Endothelial cell of umbilical vein (primary cell): Measurements from ENCODE around the gene LANCL2. TPM values are rescaled to one million over a fixed set of nuclear protein-coding genes. Genes with fewer than 3 reads are reported as not detected.

Experiments used
- BruUV-seq: library from RNA; stranded (reverse); fragments of 400-500 nt; replicated peaks from 2 replicates; lab custom pipeline; 2021; lab: Mats Ljungman, UMichigan
- CTCF ChIA-PET: fragments of 300-600, 350-600 bp; sonication (Branson Sonifier 250); formaldehyde crosslinking; loops from one replicate; lab custom pipeline; 2021; ENCODE audit warnings: antibody characterized with exemption, inconsistent platforms; lab: Charles Lee
- POLR2A ChIA-PET: fragments of 300-600, 350-600 bp; sonication (Branson Sonifier 250); formaldehyde crosslinking; loops from one replicate; lab custom pipeline; 2021; ENCODE audit warnings: antibody characterized with exemption, inconsistent platforms; lab: Charles Lee
- DNase-seq: peaks from one replicate; pipeline ENCODE4 v3.0.0-alpha.2; 2011; ENCODE audit warnings: low read depth, low spot score
- FAIRE-seq: peaks from 2 replicates; lab custom pipeline; 2011; peaks lifted over from hg19 to GRCh38; lab: Jason Lieb, UNC
- H2AFZ ChIP-seq: 2 replicates; pipeline ENCODE4 v1.6.0; 2012; ENCODE audit warnings: low read depth, low read length, control low read depth, inconsistent platforms
- H3K27ac ChIP-seq: 2 replicates; pipeline ENCODE4 v1.5.1; 2011; ENCODE audit warnings: low read depth, mild to moderate bottlenecking, control low read depth, low read length, moderate library complexity; ENCODE audit not compliant: insufficient read depth
- H3K27me3 ChIP-seq, 2 experiments: 2 replicates each; pipeline versions ENCODE4 v1.6.0 to v1.6.1; 2011; ENCODE audit warnings: low read length in 2 of 2, mixed read lengths in 1 of 2; ENCODE audit not compliant: control insufficient read depth in 2 of 2, insufficient read depth in 2 of 2
- H3K36me3 ChIP-seq, 2 experiments: 2 replicates in 1 of 2; 3 replicates in 1 of 2; pipeline ENCODE4 v1.5.1; 2011; ENCODE audit warnings: low read length in 2 of 2, mild to moderate bottlenecking in 1 of 2, moderate library complexity in 1 of 2; ENCODE audit not compliant: control insufficient read depth in 2 of 2, insufficient read depth in 2 of 2; ENCODE audit errors: extremely low read depth in 1 of 2
- H3K4me1 ChIP-seq: 3 replicates; pipeline ENCODE4 v1.5.1; 2011; ENCODE audit warnings: mild to moderate bottlenecking, low read length; ENCODE audit not compliant: control insufficient read depth, insufficient read depth; ENCODE audit errors: extremely low read depth
- H3K4me2 ChIP-seq: 2 replicates; pipeline ENCODE4 v1.6.1; 2011; ENCODE audit warnings: low read length, control low read depth, mixed read lengths; ENCODE audit not compliant: insufficient read depth
- H3K4me3 ChIP-seq, 3 experiments: fragments of 200-600 bp in 1 of 3; sonication (generic), shearing (Covaris generic) in 1 of 3; replicated peaks in 1 of 3; 2 replicates each; pipeline ENCODE4 v1.5.1; 2011 to 2016; ENCODE audit warnings: control low read depth in 3 of 3, low read length in 3 of 3, mild to moderate bottlenecking in 2 of 3, inconsistent platforms in 1 of 3, low read depth in 1 of 3, moderate library complexity in 1 of 3; ENCODE audit not compliant: insufficient read depth in 1 of 3
- H3K79me2 ChIP-seq: 2 replicates; pipeline ENCODE4 v1.6.0; 2012; ENCODE audit warnings: low read length, inconsistent platforms; ENCODE audit not compliant: control insufficient read depth, insufficient read depth
- H3K9ac ChIP-seq: replicated peaks from 2 replicates; pipeline ENCODE3; 2011; ENCODE audit warnings: low read length, control low read depth; ENCODE audit not compliant: insufficient read depth; ENCODE audit errors: extremely low read depth
- H3K9me1 ChIP-seq: replicated peaks from 3 replicates; pipeline ENCODE4 v1.6.0; 2011; ENCODE audit warnings: mild to moderate bottlenecking, low read length; ENCODE audit not compliant: control insufficient read depth, insufficient read depth; ENCODE audit errors: extremely low read depth
- H3K9me3 ChIP-seq: replicated peaks from 2 replicates; pipeline ENCODE4 v1.5.1; 2012; ENCODE audit warnings: low read length, inconsistent platforms; ENCODE audit not compliant: control insufficient read depth, insufficient read depth
- H4K20me1 ChIP-seq: replicated peaks from 2 replicates; pipeline ENCODE3; 2011; ENCODE audit warnings: mild to moderate bottlenecking, low read length; ENCODE audit not compliant: control insufficient read depth, insufficient read depth; ENCODE audit errors: extremely low read depth
- CTCF ChIP-seq, 2 donors: IDR thresholded peaks; 1 replicate in 1 of 2; 2 replicates in 1 of 2; pipeline ENCODE4 v1.5.1; 2011; ENCODE audit warnings: low read length in 2 of 2, mild to moderate bottlenecking in 2 of 2, moderate library complexity in 2 of 2, control low read depth in 1 of 2, inconsistent platforms in 1 of 2, low read depth in 1 of 2; ENCODE audit not compliant: insufficient read depth in 1 of 2; ENCODE audit errors: extremely low read depth in 1 of 2
- EZH2 ChIP-seq: IDR thresholded peaks from 2 replicates; pipeline ENCODE4 v1.6.1; 2012; ENCODE audit warnings: borderline replicate concordance, low read depth, mild to moderate bottlenecking, moderate library complexity, low read length, inconsistent platforms; ENCODE audit not compliant: severe bottlenecking
- FOS ChIP-seq: IDR thresholded peaks from 2 replicates; pipeline ENCODE4 v1.6.1; 2011; ENCODE audit warnings: mild to moderate bottlenecking, low read length, moderate library complexity, borderline replicate concordance; ENCODE audit not compliant: insufficient read depth
- GATA2 ChIP-seq: IDR thresholded peaks from 2 replicates; pipeline ENCODE4 v1.7.0; 2011; ENCODE audit warnings: low read depth, mild to moderate bottlenecking, moderate library complexity, mixed read lengths, low read length; ENCODE audit not compliant: insufficient read length, insufficient read depth
- JUN ChIP-seq: IDR thresholded peaks from 2 replicates; pipeline ENCODE4 v1.6.1; 2011; ENCODE audit warnings: borderline replicate concordance, low read depth; ENCODE audit not compliant: insufficient read length, insufficient read depth
- MAX ChIP-seq: IDR thresholded peaks from 2 replicates; pipeline ENCODE4 v1.6.1; 2011; ENCODE audit not compliant: insufficient read depth, insufficient read length
- MYC ChIP-seq: IDR thresholded peaks from one replicate; pipeline ENCODE4 v1.6.1; 2011; ENCODE audit warnings: mild to moderate bottlenecking, low read depth, low read length
- POLR2A ChIP-seq: IDR thresholded peaks from 2 replicates; pipeline ENCODE4 v1.6.1; 2012; ENCODE audit warnings: low read depth, mild to moderate bottlenecking, control low read depth, low read length
- POLR2AphosphoS5 ChIP-seq: IDR thresholded peaks from 2 replicates; pipeline ENCODE4 v1.6.1; 2012; ENCODE audit warnings: low read depth, mild to moderate bottlenecking, control low read depth, low read length, moderate library complexity; ENCODE audit not compliant: insufficient read depth
- dilution Hi-C: fragments of 300-500 bp; cut with MboI; formaldehyde crosslinking; loops from one replicate; pipeline ENCODE4 v1.15.0; 2019; ENCODE audit warnings: low sequenced_read_pairs; ENCODE audit not compliant: extremely low pct_ligation_motif_present
- intact Hi-C: fragments of 100-400 bp; cut with micrococcal nuclease; formaldehyde crosslinking; loops from one replicate; pipeline ENCODE4 v1.10.0; 2022
- polyA plus RNA-seq, 4 experiments: library from polyadenylated mRNA; depleted of rRNA in 3 of 4; stranded (reverse) in 3 of 4; unstranded in 1 of 4; fragments of >200 nt; gene quantifications; 2 replicates each; pipeline versions ENCODE4 v1.2.1 to v1.2.3, GENCODE V29; 2011 to 2012; ENCODE audit warnings: missing spikeins in 1 of 4
- total RNA-seq: library from RNA; stranded (reverse); gene quantifications from 2 replicates; pipeline ENCODE4 v1.2.3, GENCODE V29; 2021

Gene LANCL2
- total and polyA plus RNA-seq, 2 donors (not counting 3 experiments of a cell fraction or from before 2014, with no cell fraction given), result 19.2 to 25.3 TPM

DNA sequence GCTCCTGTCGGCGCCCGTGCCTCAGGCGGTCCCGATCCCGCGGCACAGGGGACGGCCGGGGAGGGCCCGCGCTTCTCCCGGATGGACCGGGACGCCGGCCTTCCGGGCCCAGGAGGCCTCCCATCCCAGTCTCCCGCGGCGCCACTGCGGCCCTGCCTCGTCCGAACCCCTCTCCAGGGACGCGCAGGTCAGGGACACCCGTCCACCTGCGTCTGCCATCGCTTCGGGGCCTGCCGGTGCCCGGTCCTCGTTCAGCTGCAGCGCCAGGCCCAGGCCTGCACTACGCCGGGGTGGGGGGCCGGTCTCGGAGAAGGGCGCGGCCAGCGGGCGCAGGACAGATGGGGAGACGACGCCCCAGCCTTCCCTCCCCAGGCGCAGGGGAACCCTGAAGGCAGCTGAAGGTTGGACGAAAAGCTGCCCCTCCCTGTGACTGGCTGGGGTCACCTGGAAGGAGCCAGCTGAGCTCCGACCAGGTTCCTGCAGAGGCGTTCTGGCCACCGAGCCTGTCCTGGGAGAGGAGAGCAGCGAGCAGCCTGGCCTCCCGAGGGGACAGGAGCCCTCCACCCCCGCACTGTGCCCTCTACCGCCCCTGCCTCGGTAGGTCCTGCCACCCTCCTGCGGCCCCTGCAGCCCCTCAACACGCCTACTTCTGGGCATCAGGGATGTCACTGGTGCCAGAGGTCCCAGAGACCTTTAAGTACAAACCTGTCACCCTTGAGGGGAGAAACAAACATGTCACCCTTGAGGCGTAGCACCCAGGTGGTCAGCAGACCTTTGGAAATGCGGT lies 84.3 kb downstream of the LANCL2 start:
- Histone ChIP-seq H2AFZ (no peak overlapping the region), H3K4me3 (no peak overlapping the region), H3K27me3 (no peaks in the 10 kb centered on the region), H3K4me2 (no peak overlapping the region), H3K9me3 (no peaks in the 10 kb centered on the region), H3K9me1 (no peaks in the 10 kb centered on the region), H3K36me3 (no peaks in the 10 kb centered on the region), H3K9ac (no peak overlapping the region), H4K20me1 (no peaks in the 10 kb centered on the region), H3K27ac (no peak overlapping the region), H3K79me2 (no peaks in the 10 kb centered on the region), H3K4me1 (no peaks in the 10 kb centered on the region)
- TF ChIP-seq FOS (no peak), MYC (no peak), JUN (no peak), CTCF (IDR thresholded peaks at IDR 0.05; ENCODE audit: extremely low read depth in 1 of 2, insufficient read depth in 1 of 2, low read depth in 1 of 2, low read length in 2 of 2) (no peak), POLR2AphosphoS5 (no peak), MAX (no peak), EZH2 (no peak), GATA2 (no peak), POLR2A (no peak)
- CTCF ChIA-PET, result no interaction called here
- DNase-seq (no peak), FAIRE-seq (no peak)
- BruUV-seq, result no TSS peak
- POLR2A ChIA-PET, result no interaction called here
- intact Hi-C loops (no loop called here), dilution Hi-C loops (no loop called here)
